DMS79 (cell line): ENCODE measurements around the gene PCBP1.
"Not testable (repeated sequence)": the region's sequence is repeated elsewhere in the genome, so short reads cannot be mapped to it uniquely, and the experiment has no call there.

Experiments used
- DNase-seq: peaks from one replicate; lab custom pipeline; 2025; lab: John Stamatoyannopoulos, UW

Gene PCBP1

GRCh38 chr2:70098032-70098431, 10.8 kb downstream of the PCBP1 start:
- no peak for DNase-seq

- DNase-seq = no peak
Measured at GRCh38 chr2:70099270-70099669, 12.0 kb downstream of the PCBP1 start.

GRCh38 chr2:70101174-70101573, 13.9 kb downstream of the PCBP1 start:
- DNase-seq = no peak

GRCh38 chr2:70101686-70102085, 14.4 kb downstream of the PCBP1 start:
- DNase-seq = not testable (repeated sequence)

GRCh38 chr2:70102323-70102905, 15.1 kb downstream of the PCBP1 start:
- not testable (repeated sequence) for DNase-seq

- DNase-seq = no peak
Measured at GRCh38 chr2:70103531-70104061, 16.3 kb downstream of the PCBP1 start.

GRCh38 chr2:70104231-70105111, 17.2 kb downstream of the PCBP1 start:
- no peak for DNase-seq

- not testable (repeated sequence) for DNase-seq
Measured at GRCh38 chr2:70106138-70106537, 18.9 kb downstream of the PCBP1 start.

- DNase-seq = not testable (repeated sequence)
Measured at GRCh38 chr2:70110397-70110796, 23.1 kb downstream of the PCBP1 start.

GRCh38 chr2:70111752-70112591, 24.7 kb downstream of the PCBP1 start:
- no peak for DNase-seq

- no peak for DNase-seq
Measured at GRCh38 chr2:70113359-70114070, 26.2 kb downstream of the PCBP1 start.

- no peak for DNase-seq
Measured at GRCh38 chr2:70115646-70116442, 28.6 kb downstream of the PCBP1 start.

GRCh38 chr2:70116936-70117552, 29.8 kb downstream of the PCBP1 start:
- no peak for DNase-seq

- DNase-seq = no peak
Measured at GRCh38 chr2:70118798-70119454, 31.6 kb downstream of the PCBP1 start.

GRCh38 chr2:70121627-70122372, 34.5 kb downstream of the PCBP1 start:
- no peak for DNase-seq

GRCh38 chr2:70122470-70122869, 35.2 kb downstream of the PCBP1 start:
- DNase-seq = no peak

GRCh38 chr2:70123051-70123828, 36.0 kb downstream of the PCBP1 start:
- DNase-seq = no peak

GRCh38 chr2:70123829-70124116, 36.5 kb downstream of the PCBP1 start:
- DNase-seq = no peak
